Measurements from ENCODE around the gene DGKZ. TPM values are rescaled to one million over a fixed set of nuclear protein-coding genes. Genes with fewer than 3 reads are reported as not detected.

The DGKZ gene
- polyA plus RNA-seq, 3 donors: 33.4 to 50.0 (median 46.5) TPM

- 78 to 83% (median 82%) methylated on average over 10 of the region's 10 CpGs for WGBS, 3 donors
Observed at GRCh38 chr11:46407635-46408034, 60.4 kb downstream of the DGKZ start.

GRCh38 chr11:46408407-46408986, 61.2 kb downstream of the DGKZ start:
- no peak overlapping the region for H3K27ac ChIP-seq (ENCODE audit: low read depth, low read length)
- 94 to 100% (median 94%) methylated on average over 6 of the region's 6 CpGs for WGBS, 3 donors

More at GRCh38 chr11:46407635-46408034, 60.4 kb downstream of the DGKZ start:
- H3K27ac ChIP-seq (ENCODE audit: low read depth, low read length): no peak overlapping the region

- H3K27ac ChIP-seq (ENCODE audit: low read depth, low read length): no peak overlapping the region
- WGBS, 3 donors: 74 to 93% (median 89%) methylated on average over 5 of the region's 5 CpGs
Observed at GRCh38 chr11:46410021-46410420, 62.8 kb downstream of the DGKZ start.

- 91 to 95% (median 95%) methylated on average over 9 of the region's 9 CpGs for WGBS, 3 donors
- no peak overlapping the region for H3K27ac ChIP-seq (ENCODE audit: low read depth, low read length)
Observed at GRCh38 chr11:46413760-46414465, 66.7 kb downstream of the DGKZ start.

- no peak overlapping the region for H3K27ac ChIP-seq (ENCODE audit: low read depth, low read length)
- WGBS, 3 donors: 87 to 96% (median 94%) methylated on average over 5 of the region's 5 CpGs
Observed at GRCh38 chr11:46414466-46414796, 67.2 kb downstream of the DGKZ start.

DNA sequence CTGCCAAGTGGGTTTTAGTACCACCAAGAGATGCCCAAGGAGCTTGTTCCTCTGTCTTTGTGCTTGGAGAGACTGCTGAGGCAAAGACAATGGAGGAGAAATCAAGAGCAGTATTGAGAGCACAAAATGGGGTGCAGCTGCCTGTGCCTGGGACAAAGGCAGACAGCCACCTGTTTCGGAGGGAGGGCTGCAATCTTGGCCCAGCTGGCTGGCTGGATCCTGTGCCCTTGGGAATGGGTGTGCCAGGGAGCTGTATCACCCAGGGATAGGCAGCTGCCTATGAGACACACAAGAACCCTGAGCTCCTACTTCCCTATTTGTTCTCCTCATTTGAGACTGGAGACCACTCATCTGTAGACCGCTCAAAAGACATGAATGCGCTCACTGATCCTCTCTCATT, 67.6 kb downstream of the DGKZ start:
- no peak overlapping the region for H3K27ac ChIP-seq (ENCODE audit: low read depth, low read length)
- 59 to 65% (median 61%) methylated on average over 3 of the region's 3 CpGs for WGBS, 3 donors

DNA sequence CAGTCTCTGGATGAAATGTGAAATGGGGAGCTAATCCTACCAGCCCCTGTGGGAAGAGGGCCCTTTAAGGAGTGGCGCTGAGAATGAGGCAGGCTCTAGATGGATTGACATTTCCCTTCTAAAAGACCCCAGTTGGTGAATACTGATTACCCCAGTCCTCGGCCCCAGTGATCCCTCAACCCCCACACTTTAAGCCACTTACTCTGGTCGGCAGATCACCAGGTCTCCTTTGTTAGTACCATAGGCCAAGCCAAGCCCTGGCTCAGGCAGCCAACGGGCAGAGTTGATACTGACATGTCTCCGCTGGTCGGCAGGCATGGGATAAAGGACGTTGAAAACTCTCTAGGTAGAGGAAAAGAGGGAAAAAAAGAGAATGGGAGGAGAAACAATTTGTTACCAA, 70.4 kb downstream of the DGKZ start:
- no peak overlapping the region for H3K27ac ChIP-seq (ENCODE audit: low read depth, low read length)
- WGBS, 3 donors: 86 to 91% (median 88%) methylated on average over 7 of the region's 7 CpGs

GRCh38 chr11:46418751-46419150, 71.5 kb downstream of the DGKZ start:
- H3K27ac ChIP-seq (ENCODE audit: low read depth, low read length): no peak overlapping the region
- 92 to 95% (median 93%) methylated on average over 5 of the region's 5 CpGs for WGBS, 3 donors

DNA sequence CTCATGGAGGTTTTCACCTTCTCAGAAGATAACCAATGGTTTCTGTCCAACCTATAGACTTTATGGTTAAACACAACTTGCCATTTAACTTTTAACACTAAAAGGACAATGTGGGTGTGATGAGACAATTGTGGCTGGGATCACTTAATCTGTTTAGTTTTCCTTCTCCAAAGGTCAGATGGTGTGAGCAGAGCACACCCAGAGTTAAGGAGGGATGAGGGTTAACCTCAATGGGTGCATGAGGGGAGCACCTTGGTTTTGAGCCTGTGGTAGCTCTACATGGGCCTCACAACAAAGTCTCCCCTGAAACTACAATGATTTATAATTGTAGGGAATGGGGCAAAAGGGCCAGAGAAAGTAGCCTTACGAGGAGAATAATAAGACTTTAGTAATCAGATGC, 73.2 kb downstream of the DGKZ start:
- WGBS, 3 donors: 94 to 100% (median 97%) methylated on average over 1 of the region's 1 CpG

DNA sequence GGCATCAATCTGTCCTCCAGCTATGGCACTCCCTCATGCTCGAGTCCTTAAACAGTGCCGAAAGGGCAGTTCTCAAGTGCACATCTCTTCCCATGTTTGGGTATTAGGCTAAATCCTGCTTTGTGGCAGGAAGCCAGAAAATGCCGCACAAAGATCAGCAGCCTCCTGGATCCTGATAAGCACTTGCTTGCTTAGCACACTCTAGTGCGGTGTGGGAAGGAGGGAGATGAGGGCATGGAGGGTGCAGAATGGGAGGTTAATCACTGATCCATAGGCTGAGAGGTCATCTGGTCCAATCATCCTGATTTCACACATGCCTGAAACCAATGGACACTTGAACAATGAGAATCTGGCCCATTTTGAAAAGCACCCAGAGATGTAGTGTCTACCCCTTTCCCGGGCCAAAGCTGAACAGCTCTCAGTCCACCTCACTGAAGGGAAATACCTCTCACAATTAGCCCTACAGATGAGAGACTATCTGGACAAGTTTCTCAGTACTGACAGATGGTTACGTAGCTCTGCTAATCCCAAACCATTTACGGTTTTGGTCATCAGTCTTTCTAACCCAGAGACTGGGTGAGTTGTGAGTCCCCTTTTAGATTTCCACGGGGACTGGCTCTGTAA, 74.1 kb downstream of the DGKZ start:
- H3K27ac ChIP-seq (ENCODE audit: low read depth, low read length): no peak overlapping the region
- WGBS, 3 donors: 77 to 93% (median 92%) methylated on average over 8 of the region's 8 CpGs

More for the DNA sequence above, 73.2 kb downstream of the DGKZ start:
- H3K27ac ChIP-seq (ENCODE audit: low read depth, low read length): no peak overlapping the region

GRCh38 chr11:46422588-46422987, 75.3 kb downstream of the DGKZ start:
- H3K27ac ChIP-seq (ENCODE audit: low read depth, low read length): no peak overlapping the region
- WGBS, 3 donors: 63 to 81% (median 77%) methylated on average over 7 of the region's 7 CpGs

DNA sequence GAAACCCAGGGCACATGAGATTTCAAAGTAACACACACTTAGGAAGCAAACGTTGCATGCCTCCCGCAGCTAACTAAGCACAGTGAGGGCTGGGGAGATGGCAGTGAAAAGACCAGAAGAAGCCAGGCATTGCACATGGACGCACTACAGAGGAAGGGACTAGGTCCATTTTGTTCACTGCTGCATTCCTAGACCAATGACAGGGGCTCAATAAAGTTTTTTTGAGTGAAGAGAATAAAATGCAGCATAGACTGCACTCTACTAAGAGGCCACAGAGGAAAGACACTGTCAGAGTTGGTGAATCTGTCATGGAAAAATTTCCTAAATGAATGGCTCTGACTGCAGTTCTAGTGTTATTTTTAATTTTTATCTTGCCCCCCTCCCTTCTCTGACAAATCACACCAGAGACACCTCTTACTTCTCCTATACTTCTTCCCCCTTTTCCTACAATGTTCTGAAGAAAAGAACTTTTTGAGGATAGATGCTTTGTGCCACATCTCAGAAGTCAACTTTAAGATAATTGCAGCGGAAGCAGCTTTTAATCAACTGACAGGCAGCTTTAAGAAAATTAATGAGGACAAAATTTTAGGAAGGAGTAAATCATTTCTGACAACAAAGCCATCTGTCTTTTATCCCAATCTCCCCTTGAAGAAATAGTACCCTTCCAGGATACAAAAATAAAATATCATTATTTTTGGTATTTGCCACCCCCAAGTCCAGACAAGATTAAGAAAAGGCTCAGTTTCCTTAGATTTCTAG, 79.1 kb downstream of the DGKZ start:
- WGBS, 3 donors: 85 to 94% (median 90%) methylated on average over 4 of the region's 4 CpGs

DNA sequence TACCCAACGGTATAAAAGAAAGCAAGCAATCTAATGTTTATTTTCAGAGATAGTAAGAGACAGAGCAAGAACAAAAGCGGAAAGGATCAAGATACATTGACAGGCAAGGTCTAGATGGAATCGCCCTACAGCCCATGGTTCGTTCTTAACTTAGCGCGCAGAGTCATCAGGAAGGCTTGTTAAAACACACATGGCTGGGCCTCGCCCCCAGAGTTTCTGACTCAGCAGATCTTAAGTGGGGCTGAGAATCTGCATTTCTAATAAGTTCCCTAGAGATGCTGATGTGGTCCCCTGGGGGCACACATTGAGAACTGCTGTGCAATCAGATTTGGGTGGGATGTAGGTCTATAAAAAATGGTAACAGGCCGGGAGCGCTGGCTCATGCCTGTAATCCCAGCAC, 80.1 kb downstream of the DGKZ start:
- H3K27ac ChIP-seq (ENCODE audit: low read depth, low read length): no peak overlapping the region
- 91 to 95% (median 92%) methylated on average over 9 of the region's 9 CpGs for WGBS, 3 donors

More for the DNA sequence above, 79.1 kb downstream of the DGKZ start:
- no peak overlapping the region for H3K27ac ChIP-seq (ENCODE audit: low read depth, low read length)

DNA sequence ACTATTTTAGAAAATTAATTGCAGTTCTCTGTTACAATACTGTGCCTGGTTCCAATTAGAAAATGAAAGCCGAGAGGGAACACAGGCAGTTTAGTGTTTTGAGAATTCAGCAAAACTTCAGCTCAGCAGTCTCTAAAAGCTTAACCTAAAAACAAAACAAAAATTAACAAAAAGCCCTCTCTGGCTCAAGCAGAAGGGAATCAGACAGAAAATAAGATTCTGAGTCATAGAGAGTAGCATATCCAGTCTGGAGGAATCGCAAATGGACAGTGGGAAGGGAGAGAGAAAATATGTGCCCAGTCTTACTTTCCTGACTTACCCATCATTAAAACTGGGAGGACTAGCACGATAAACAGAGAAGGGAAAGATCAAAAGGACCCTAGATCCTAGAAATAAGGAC, 82.5 kb downstream of the DGKZ start:
- WGBS, 3 donors: 63 to 89% (median 78%) methylated on average over 3 of the region's 3 CpGs

More for the DNA sequence above, 82.5 kb downstream of the DGKZ start:
- H3K27ac ChIP-seq (ENCODE audit: low read depth, low read length): no peak overlapping the region

Other genes starting within 250 kb of the DGKZ start
- 10 to 100 TPM in 2 of 3 donors, 1 to 10 TPM in 1; 6.5 to 29.5 (median 14.0) TPM for gene PHF21A, start 226.0 kb upstream of the DGKZ start, polyA plus RNA-seq
- 10 to 100 TPM in 2 of 3 donors, 1 to 10 TPM in 1; 5.8 to 29.8 (median 11.7) TPM for gene CREB3L1, start 69.8 kb upstream of the DGKZ start, polyA plus RNA-seq
- gene MDK, start 34.2 kb downstream of the DGKZ start, polyA plus RNA-seq: 10 to 100 TPM; 12.8 to 18.6 (median 17.7) TPM
- gene CHRM4, start 44.3 kb downstream of the DGKZ start, polyA plus RNA-seq: under 1 TPM in 2 of 3 donors, not detected in 1; 0.08 to 0.09 TPM
- gene AMBRA1, start 246.6 kb downstream of the DGKZ start, polyA plus RNA-seq: 10 to 100 TPM in 1 of 3 donors, 1 to 10 TPM in 2; 7.6 to 10.7 (median 9.9) TPM